AG09309 (cell line): ENCODE results near the gene SLC15A3.

Experiments used
- DNase-seq: peaks from one replicate; pipeline ENCODE4 v3.0.0-alpha.2; 2010; ENCODE audit warnings: low read depth
- H3K4me3 ChIP-seq: 2 replicates; pipeline ENCODE4 v1.5.1; 2011; ENCODE audit warnings: mild to moderate bottlenecking, low read depth, low read length, moderate library complexity; ENCODE audit not compliant: control insufficient read depth
- CTCF ChIP-seq: IDR thresholded peaks from 2 replicates; pipeline ENCODE4 v1.5.1; 2011; ENCODE audit warnings: mild to moderate bottlenecking, low read depth, low read length, inconsistent platforms; ENCODE audit not compliant: insufficient read depth, control insufficient read depth; ENCODE audit errors: missing control alignments

Gene SLC15A3

GRCh38 chr11:60992842-60993409 is 41.0 kb upstream of the SLC15A3 start:
- DNase-seq: no peak
- no peak overlapping the region for H3K4me3 ChIP-seq
- no peak for TF ChIP-seq CTCF

GRCh38 chr11:60991457-60991856 is 39.5 kb upstream of the SLC15A3 start:
- no peak for DNase-seq
- TF ChIP-seq CTCF: no peak
- no peak overlapping the region for H3K4me3 ChIP-seq

- no peak overlapping the region for H3K4me3 ChIP-seq
- TF ChIP-seq CTCF: no peak
- DNase-seq: no peak
These were observed 37.2 kb upstream of the SLC15A3 start for GRCh38 chr11:60989093-60989650.

- DNase-seq: no peak
- no peak overlapping the region for H3K4me3 ChIP-seq
- TF ChIP-seq CTCF: no peak
These were observed 36.7 kb upstream of the SLC15A3 start for GRCh38 chr11:60988658-60989057.

GRCh38 chr11:60987577-60988277 is 35.8 kb upstream of the SLC15A3 start:
- DNase-seq: no peak
- TF ChIP-seq CTCF: no peak
- no peak overlapping the region for H3K4me3 ChIP-seq

- DNase-seq: no peak
- no peak for TF ChIP-seq CTCF
- no peak overlapping the region for H3K4me3 ChIP-seq
These were observed 34.3 kb upstream of the SLC15A3 start for GRCh38 chr11:60985991-60986915.
